Epithelial cell of esophagus (primary cell): ENCODE measurements around the gene EGLN2.
"Not testable (repeated sequence)": the region's sequence is repeated elsewhere in the genome, so short reads cannot be mapped to it uniquely, and the experiment has no call there.

Source experiments
- DNase-seq: peaks from one replicate; pipeline ENCODE4 v3.0.0; 2010; ENCODE audit warnings: low read depth
- H3K4me3 ChIP-seq: 2 replicates; pipeline ENCODE4 v1.5.1; 2011; ENCODE audit warnings: mild to moderate bottlenecking, low read length, control low read depth
- TF ChIP-seq, protein P1 (sequence below): IDR thresholded peaks from 2 replicates; pipeline ENCODE4 v1.5.1; 2011; ENCODE audit warnings: low read depth, mild to moderate bottlenecking, low read length, control low read depth, inconsistent platforms; ENCODE audit not compliant: insufficient read depth; ENCODE audit errors: missing control alignments

The EGLN2 gene

DNA sequence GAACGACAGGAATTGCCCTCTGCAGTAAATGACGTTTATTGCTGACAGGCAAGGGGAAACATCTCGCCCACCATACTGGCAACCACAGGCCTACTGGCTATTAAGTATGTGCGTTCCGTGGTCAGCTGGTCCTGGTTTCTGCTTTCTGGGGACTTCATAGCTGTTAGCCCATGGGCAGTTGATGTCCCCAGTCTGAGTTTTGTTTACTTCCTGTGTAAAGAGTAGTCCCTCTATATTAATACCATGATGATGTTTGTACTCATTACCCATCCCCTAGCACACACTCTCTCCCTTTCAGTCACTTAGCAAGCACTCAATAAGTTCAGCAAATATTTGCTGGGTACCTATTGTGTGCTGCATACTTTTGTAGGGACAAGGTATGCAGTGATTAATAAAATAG lies 30.1 kb upstream of the EGLN2 start:
- no peak overlapping the region for H3K4me3 ChIP-seq
- TF ChIP-seq, protein P1, sequence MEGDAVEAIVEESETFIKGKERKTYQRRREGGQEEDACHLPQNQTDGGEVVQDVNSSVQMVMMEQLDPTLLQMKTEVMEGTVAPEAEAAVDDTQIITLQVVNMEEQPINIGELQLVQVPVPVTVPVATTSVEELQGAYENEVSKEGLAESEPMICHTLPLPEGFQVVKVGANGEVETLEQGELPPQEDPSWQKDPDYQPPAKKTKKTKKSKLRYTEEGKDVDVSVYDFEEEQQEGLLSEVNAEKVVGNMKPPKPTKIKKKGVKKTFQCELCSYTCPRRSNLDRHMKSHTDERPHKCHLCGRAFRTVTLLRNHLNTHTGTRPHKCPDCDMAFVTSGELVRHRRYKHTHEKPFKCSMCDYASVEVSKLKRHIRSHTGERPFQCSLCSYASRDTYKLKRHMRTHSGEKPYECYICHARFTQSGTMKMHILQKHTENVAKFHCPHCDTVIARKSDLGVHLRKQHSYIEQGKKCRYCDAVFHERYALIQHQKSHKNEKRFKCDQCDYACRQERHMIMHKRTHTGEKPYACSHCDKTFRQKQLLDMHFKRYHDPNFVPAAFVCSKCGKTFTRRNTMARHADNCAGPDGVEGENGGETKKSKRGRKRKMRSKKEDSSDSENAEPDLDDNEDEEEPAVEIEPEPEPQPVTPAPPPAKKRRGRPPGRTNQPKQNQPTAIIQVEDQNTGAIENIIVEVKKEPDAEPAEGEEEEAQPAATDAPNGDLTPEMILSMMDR: no peak
- no peak for DNase-seq

DNA sequence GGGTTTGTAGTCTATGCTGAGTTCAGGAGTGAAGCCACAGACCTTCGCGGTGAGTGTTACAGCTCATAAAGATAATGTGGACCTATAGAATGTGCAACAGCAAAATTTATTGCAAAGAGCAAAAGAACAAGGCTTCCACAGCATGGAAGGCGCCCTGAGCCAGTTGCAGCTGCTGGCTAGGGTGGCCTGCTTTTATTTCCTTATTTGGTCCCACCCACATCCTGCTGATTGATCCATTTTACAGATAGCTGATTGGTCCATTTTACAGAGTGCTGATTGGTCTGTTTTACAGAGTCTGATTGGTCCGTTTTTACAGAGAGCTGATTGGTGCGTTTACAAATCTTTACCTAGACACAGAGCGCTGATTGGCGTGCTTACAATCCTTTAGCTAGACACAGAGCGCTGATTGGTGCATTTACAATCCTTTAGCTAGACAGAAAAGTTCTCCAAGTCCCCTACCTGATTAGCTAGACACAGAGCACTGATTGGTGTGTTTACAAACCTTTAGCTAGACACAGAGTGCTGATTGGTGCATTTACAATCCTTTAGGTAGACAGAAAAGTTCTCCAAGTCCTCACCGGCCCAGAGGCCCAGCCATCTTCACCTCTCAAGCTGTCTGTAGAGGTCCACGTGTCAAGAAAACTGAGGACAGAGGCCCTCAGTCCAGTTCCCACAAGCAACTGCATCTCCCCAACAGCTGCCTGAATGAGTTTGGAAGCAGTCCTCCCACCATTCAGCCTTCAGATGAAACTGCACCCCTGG lies 27.7 kb upstream of the EGLN2 start:
- not testable (repeated sequence) for H3K4me3 ChIP-seq, DNase-seq

DNA sequence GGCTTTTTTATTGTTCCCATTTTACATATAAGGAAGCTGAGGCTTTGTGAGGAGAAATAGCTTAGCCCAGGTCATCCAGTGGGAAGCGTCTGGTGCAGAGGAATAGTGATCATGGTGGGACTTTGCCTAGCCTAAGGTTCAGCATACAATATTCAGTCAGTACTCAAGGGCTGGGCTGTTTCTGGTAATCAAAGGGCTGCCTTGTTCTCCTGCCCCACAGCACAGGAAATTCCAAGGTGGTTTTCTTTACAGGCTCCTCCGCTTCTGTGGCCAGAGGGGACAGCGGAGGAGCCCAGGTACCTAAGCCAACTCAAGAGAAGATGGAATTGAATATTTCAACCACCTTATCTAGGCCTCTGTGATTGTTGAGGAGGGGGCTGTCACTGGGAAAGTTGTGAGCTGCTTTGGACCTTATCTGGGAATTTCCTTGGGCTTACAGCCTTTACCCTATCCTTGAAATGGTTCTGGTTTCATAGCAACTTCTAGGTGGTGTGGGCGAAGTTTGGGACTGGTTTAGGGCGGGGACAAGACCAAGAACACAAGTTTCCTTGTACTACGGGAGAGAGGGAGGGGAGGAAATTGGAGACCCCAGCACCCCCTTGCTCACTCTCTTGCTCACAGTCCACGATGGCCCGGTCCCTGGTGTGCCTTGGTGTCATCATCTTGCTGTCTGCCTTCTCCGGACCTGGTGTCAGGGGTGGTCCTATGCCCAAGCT lies 23.9 kb upstream of the EGLN2 start, which contains the start of gene MIA:
Gene MIA, plus strand, starts transcription at position 606 of the 716 bp plus-strand sequence. Its CDS starts 22 bp downstream, at position 628.
- no peak within 1 kb of the TSS for H3K4me3 ChIP-seq
- TF ChIP-seq, protein P1: no peak
- DNase-seq: peak; percentile 18

DNA sequence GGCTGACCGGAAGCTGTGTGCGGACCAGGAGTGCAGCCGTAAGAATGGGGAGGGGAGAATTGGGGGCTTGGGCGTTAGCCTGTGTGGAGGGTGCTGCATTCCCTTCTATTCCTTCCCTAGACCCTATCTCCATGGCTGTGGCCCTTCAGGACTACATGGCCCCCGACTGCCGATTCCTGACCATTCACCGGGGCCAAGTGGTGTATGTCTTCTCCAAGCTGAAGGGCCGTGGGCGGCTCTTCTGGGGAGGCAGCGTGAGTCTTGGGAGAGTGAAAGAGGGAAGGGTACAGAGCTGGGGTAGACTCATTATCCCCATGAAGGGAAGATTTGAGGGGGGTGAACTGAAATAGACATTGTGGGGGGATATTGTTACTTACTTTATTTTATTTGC lies 23.4 kb upstream of the EGLN2 start:
- H3K4me3 ChIP-seq: no peak overlapping the region
- no peak for DNase-seq

DNA sequence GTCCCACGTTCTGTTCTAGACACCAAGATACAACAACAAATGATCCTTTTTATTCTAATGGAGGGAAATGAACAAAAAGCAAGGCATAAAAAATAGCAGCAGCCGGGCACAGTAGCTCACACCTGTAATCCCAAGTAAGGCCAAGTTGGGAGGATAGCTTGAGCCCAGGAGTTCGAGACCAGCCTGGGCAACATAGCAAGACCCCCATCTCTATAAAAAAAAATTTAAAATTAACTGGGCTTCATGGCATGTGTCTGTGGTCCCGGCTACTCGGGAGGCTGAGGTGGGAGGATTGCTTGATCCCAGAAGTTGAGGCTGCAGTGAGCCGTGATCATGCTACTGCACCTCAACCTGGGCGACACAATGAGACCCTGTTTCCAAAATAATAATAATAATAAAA lies 22.6 kb upstream of the EGLN2 start:
- no peak for DNase-seq
- TF ChIP-seq, protein P1: no peak
- no peak overlapping the region for H3K4me3 ChIP-seq

More for the DNA sequence above, 23.4 kb upstream of the EGLN2 start:
- TF ChIP-seq, protein P1: no peak

DNA sequence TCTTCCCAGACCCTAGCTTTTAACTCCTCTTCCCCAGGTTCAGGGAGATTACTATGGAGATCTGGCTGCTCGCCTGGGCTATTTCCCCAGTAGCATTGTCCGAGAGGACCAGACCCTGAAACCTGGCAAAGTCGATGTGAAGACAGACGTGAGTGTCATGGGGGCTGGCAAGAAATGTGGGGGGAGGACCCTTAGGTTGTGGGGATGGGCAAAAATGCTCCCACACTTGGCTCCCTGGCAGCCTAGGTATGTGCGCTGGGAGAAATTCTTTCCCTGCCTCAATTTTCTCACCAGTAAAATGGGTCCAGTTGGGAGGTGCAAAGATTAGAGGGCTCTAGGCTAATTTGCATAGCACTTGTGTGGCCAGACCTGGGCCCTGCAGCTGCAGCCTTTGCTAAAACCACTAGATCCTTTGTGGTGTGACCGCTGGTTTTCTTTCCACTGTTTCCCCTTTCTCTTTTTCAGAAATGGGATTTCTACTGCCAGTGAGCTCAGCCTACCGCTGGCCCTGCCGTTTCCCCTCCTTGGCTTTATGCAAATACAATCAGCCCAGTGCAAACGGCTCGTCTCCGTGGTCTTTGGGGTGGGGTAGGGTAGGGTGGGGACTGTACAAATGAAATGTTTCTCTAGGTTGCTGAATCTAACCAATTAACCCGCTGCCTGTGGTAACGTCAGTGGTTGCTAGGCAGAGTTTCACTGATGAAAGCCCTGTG lies 21.9 kb upstream of the EGLN2 start:
- peak overlapping the region; percentile 74 for H3K4me3 ChIP-seq
- DNase-seq: peak; percentile 90
- TF ChIP-seq, protein P1: no peak

DNA sequence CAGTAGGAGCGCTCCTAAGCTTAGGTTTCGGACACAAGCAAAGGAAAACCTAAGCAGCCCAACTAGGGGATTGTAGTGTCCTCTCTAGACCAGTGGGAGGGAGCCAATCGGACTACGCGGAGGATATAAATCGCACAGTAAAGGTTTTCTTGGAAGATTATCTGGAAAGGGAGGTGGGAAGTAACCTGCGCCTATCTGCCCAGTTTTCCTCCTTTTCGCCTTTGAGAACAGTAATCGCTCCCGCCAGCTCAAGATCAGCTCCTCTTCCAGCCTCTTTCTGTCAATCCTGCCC lies 21.4 kb upstream of the EGLN2 start:
- TF ChIP-seq, protein P1: no peak
- DNase-seq: no peak
- peak overlapping the region; percentile 74 for H3K4me3 ChIP-seq
